ENCODE data around the gene SPOCK2.

- no peak for TF ChIP-seq CTCF (IDR thresholded peaks at IDR 0.05; ENCODE audit: low read depth, low read length)
- no peak for TF ChIP-seq EZH2phosphoT487 (IDR thresholded peaks at IDR 0.05; ENCODE audit: low read depth)
These were observed 58.9 kb downstream of the SPOCK2 start for GRCh38 chr10:72029414-72029813.

Data from OCI-LY3 (cell line).